SK-N-SH treated with all-trans-retinoic acid at 6 μM for 48 hours (cell line): ENCODE data around the gene FGD1.

ENCODE experiments used
- GLIS3 ChIP-seq: fragments of 250-450 bp; sonication (Bioruptor Pico); IDR thresholded peaks from 2 replicates; pipeline ENCODE4 v1.5.0; 2020; ENCODE audit warnings: mild to moderate bottlenecking, moderate library complexity
- ZNF8 ChIP-seq: fragments of 450-650 bp; formaldehyde crosslinking; IDR thresholded peaks from 2 replicates; pipeline ENCODE4 v1.5.0; 2020; ENCODE audit warnings: mild to moderate bottlenecking, moderate library complexity
- TF ChIP-seq, protein P1 (sequence below): fragments of 250-450 bp; sonication (Bioruptor Pico); IDR thresholded peaks from 2 replicates; pipeline ENCODE4 v1.8.0; 2020; ENCODE audit warnings: mild to moderate bottlenecking, moderate library complexity, borderline replicate concordance

DNA sequence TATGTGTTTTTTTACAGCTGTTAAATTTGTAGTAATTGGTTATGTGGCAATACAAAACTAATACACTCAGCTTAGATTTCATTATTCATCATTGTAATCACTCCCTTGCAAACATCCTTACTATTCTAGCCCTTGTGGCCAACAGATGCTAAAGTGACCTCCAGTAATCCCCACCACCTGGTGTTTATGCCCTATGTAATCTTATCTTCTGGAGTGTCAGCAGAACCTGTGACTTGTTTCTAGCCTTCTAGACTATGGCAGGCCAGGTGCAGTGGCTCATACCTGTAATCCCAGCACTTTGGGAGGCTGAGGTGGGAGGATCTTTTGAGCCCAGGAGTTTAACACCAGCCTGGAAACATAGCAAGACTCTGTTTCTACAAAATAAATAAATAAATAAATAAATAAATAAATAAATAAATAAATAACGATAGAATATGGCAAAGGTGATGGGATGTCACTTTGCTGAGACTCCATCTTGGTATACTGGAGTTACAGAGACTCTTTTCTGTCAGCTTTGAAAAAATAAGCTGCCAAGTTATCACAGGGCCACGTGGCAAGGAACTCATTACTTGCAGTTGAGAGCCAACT lies 68.1 kb downstream of the FGD1 start:
- TF ChIP-seq GLIS3, result no peak
- no peak for TF ChIP-seq ZNF8
- TF ChIP-seq, protein P1, sequence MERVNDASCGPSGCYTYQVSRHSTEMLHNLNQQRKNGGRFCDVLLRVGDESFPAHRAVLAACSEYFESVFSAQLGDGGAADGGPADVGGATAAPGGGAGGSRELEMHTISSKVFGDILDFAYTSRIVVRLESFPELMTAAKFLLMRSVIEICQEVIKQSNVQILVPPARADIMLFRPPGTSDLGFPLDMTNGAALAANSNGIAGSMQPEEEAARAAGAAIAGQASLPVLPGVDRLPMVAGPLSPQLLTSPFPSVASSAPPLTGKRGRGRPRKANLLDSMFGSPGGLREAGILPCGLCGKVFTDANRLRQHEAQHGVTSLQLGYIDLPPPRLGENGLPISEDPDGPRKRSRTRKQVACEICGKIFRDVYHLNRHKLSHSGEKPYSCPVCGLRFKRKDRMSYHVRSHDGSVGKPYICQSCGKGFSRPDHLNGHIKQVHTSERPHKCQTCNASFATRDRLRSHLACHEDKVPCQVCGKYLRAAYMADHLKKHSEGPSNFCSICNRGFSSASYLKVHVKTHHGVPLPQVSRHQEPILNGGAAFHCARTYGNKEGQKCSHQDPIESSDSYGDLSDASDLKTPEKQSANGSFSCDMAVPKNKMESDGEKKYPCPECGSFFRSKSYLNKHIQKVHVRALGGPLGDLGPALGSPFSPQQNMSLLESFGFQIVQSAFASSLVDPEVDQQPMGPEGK (CRISPR knock-in tag), result no peak
